ENCODE measurements around the gene DMRT3.

Gene DMRT3

DNA sequence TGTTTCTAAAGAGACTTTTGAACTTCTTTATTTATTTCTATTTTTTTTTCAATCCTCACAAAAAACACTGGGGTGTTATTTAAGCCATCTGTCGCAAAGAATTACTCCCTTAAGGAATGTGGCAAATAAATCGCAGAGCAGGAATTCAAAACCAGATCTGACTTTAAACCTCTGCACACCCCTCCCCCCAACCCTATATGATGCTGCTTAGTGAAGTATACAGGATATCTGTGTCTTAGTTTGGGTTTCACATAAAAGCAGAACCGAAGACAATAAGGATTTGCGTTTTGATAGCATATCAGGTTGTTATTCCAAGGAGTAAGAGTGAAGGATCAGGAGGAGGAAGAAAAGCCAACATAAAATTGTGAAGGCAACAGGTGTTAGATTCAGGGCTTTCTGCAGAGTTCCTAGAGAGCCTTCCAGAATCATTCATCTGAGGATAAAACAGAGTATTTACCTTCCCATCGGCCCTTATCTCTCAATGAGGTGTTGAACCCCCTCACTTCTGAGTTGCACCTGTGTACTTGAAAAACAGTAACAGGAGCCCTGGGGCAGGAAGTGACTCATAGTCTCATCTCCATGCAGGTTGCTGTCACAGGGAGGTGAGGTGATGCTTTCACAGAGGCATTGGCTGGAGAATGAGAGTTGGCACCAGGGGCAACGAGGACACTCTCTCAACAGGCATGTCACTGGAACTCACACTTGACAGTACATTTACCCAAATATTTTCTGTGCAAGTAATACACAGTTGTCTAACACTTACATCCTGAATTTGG lies 33.5 kb upstream of the DMRT3 start:
- no peak overlapping the region for H3K4me3 ChIP-seq (ENCODE audit: low read depth, low read length)
- no peak for TF ChIP-seq CTCF (IDR thresholded peaks at IDR 0.05; ENCODE audit: low read depth, low read length)

DNA sequence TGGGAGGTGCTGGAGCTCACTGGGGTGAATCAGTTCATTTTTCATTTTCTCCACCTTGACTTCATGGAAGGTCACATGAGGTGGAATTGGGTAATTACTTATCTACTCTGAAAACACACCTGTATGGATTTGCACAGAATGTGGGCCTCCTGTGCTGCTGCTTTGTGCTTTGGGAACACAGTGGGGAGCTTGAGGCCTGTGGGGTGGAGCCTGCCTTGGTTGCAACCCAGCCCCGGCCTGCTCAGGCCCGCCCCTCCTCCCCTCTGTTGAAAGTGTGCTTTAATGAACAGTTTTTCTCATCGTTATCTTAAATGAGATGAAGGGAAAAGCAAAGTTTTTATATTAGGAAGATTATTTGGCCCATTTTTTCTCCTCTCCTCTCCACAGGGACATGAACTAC lies 28.5 kb upstream of the DMRT3 start:
- no peak for TF ChIP-seq CTCF (IDR thresholded peaks at IDR 0.05; ENCODE audit: low read depth, low read length)
- H3K4me3 ChIP-seq (ENCODE audit: low read depth, low read length) = no peak overlapping the region

GRCh38 chr9:948497-948896 lies 28.0 kb upstream of the DMRT3 start:
- TF ChIP-seq CTCF (IDR thresholded peaks at IDR 0.05; ENCODE audit: low read depth, low read length) = no peak

GRCh38 chr9:950139-950538 lies 26.3 kb upstream of the DMRT3 start:
- no peak overlapping the region for H3K4me3 ChIP-seq (ENCODE audit: low read depth, low read length)
- TF ChIP-seq CTCF (IDR thresholded peaks at IDR 0.05; ENCODE audit: low read depth, low read length) = no peak

More at GRCh38 chr9:948497-948896, 28.0 kb upstream of the DMRT3 start:
- no peak overlapping the region for H3K4me3 ChIP-seq (ENCODE audit: low read depth, low read length)

- TF ChIP-seq CTCF (IDR thresholded peaks at IDR 0.05; ENCODE audit: low read depth, low read length) = no peak
- H3K4me3 ChIP-seq (ENCODE audit: low read depth, low read length) = no peak overlapping the region
These were observed 23.9 kb upstream of the DMRT3 start for GRCh38 chr9:952546-952945.

GRCh38 chr9:959105-959504 lies 17.4 kb upstream of the DMRT3 start:
- no peak for TF ChIP-seq CTCF (IDR thresholded peaks at IDR 0.05; ENCODE audit: low read depth, low read length)
- H3K4me3 ChIP-seq (ENCODE audit: low read depth, low read length) = no peak overlapping the region

GRCh38 chr9:959914-960313 lies 16.5 kb upstream of the DMRT3 start:
- TF ChIP-seq CTCF (IDR thresholded peaks at IDR 0.05; ENCODE audit: low read depth, low read length) = no peak

More at GRCh38 chr9:959914-960313, 16.5 kb upstream of the DMRT3 start:
- no peak overlapping the region for H3K4me3 ChIP-seq (ENCODE audit: low read depth, low read length)

All from WI38 (cell line).